ENCODE measurements around the gene MPI. TPM values are rescaled to one million over a fixed set of nuclear protein-coding genes. Genes with fewer than 3 reads are reported as not detected.

Gene MPI
- total RNA-seq, 2 experiments from 2014 or later: 67.1 to 74.3 TPM

GRCh38 chr15:74843445-74843828 is 46.4 kb upstream of the MPI start:
- no peak for TF ChIP-seq CTCF (IDR thresholded peaks at IDR 0.05)
- H3K9me3 Mint-ChIP-seq: no peaks in the 10 kb centered on the region
- DNase-seq (no peak), ATAC-seq (no peak)
- peak overlapping the region; percentile 90 for H3K4me3 Mint-ChIP-seq
- peaks cover 44% of the 10 kb centered on the region for H3K4me1 Mint-ChIP-seq (ENCODE audit: low read depth)
- CTCF ChIA-PET: interaction anchor here (0.6 to 4.7 kb wide), 14 partner anchors 15 to 212 kb away, joined by 3 to 38 read pairs (median 4); partner anchors contain the start of genes MPI and RPP25
- peaks cover 25% of the 10 kb centered on the region for H3K36me3 Mint-ChIP-seq (ENCODE audit: low read depth)
- POLR2A ChIA-PET: interaction anchor here (0.6 to 4.5 kb wide), 8 partner anchors 8 to 94 kb away, joined by 3 to 18 read pairs (median 4); partner anchors contain the start of gene COX5A
- intact Hi-C loops (cut with micrococcal nuclease): loop anchor here (5.0 kb wide), 1 partner anchor 61 kb away; the partner anchor contains the start of gene CSK
- H3K27ac Mint-ChIP-seq: peak overlapping the region; percentile 94
- H3K27me3 Mint-ChIP-seq: no peaks in the 10 kb centered on the region

- intact Hi-C loops (cut with micrococcal nuclease): loop anchor here (5.0 kb wide), 1 partner anchor 62 kb away; the partner anchor contains the start of gene CSK
- TF ChIP-seq CTCF (IDR thresholded peaks at IDR 0.05): no peak
- ChIA-PET CTCF (interaction anchor here (0.6 to 4.7 kb wide), 14 partner anchors 16 to 212 kb away, joined by 3 to 38 read pairs (median 4); partner anchors contain the start of genes MPI and RPP25), POLR2A (interaction anchor here (0.6 to 4.5 kb wide), 8 partner anchors 8 to 63 kb away, joined by 3 to 18 read pairs (median 4); partner anchors contain the start of gene FAM219B)
- DNase-seq (no peak), ATAC-seq (no peak)
- H3K9me3 Mint-ChIP-seq: no peaks in the 10 kb centered on the region
- H3K36me3 Mint-ChIP-seq (ENCODE audit: low read depth): peaks cover 24% of the 10 kb centered on the region
- H3K27ac Mint-ChIP-seq: peak overlapping the region; percentile 94
- peak overlapping the region; percentile 90 for H3K4me3 Mint-ChIP-seq
- no peaks in the 10 kb centered on the region for H3K27me3 Mint-ChIP-seq
- peaks cover 44% of the 10 kb centered on the region for H3K4me1 Mint-ChIP-seq (ENCODE audit: low read depth)
These were observed 45.9 kb upstream of the MPI start for GRCh38 chr15:74843891-74844299.

GRCh38 chr15:74844319-74845207 is 45.3 kb upstream of the MPI start:
- Mint-ChIP-seq H3K9me3 (no peaks in the 10 kb centered on the region), H3K4me3 (peak overlapping the region; percentile 90), H3K36me3 (ENCODE audit: low read depth) (peaks cover 24% of the 10 kb centered on the region), H3K4me1 (ENCODE audit: low read depth) (peaks cover 44% of the 10 kb centered on the region), H3K27me3 (no peaks in the 10 kb centered on the region), H3K27ac (peak overlapping the region; percentile 94)
- POLR2A ChIA-PET: interaction anchor here (0.7 to 4.5 kb wide), 10 partner anchors 12 to 62 kb away, joined by 3 to 18 read pairs (median 4); partner anchors contain the start of gene FAM219B
- intact Hi-C loops (cut with micrococcal nuclease): loop anchor here (5.0 kb wide), 1 partner anchor 62 kb away; the partner anchor contains the start of gene CSK
- peak; percentile 14 for TF ChIP-seq CTCF (IDR thresholded peaks at IDR 0.05)
- CTCF ChIA-PET: interaction anchor here (0.7 to 4.7 kb wide), 15 partner anchors 9 to 106 kb away, joined by 3 to 38 read pairs (median 5); partner anchors contain the start of genes FAM219B and MPI
- ATAC-seq (peak; percentile 0), DNase-seq (peak; percentile 28)

GRCh38 chr15:74845208-74845568 is 44.7 kb upstream of the MPI start:
- TF ChIP-seq CTCF (IDR thresholded peaks at IDR 0.05): peak; percentile 0
- peak overlapping the region; percentile 90 for H3K4me3 Mint-ChIP-seq
- ChIA-PET CTCF (interaction anchor here (0.7 to 4.7 kb wide), 10 partner anchors 8 to 75 kb away, joined by 3 to 38 read pairs (median 5); partner anchors contain the start of genes FAM219B and MPI), POLR2A (interaction anchor here (0.7 to 4.5 kb wide), 8 partner anchors 12 to 61 kb away, joined by 3 to 18 read pairs (median 4); partner anchors contain the start of gene FAM219B)
- H3K27me3 Mint-ChIP-seq: no peaks in the 10 kb centered on the region
- peaks cover 44% of the 10 kb centered on the region for H3K4me1 Mint-ChIP-seq (ENCODE audit: low read depth)
- H3K9me3 Mint-ChIP-seq: no peaks in the 10 kb centered on the region
- intact Hi-C loops (cut with micrococcal nuclease): no loop called here
- H3K27ac Mint-ChIP-seq: peak overlapping the region; percentile 94
- peak; percentile 76 for DNase-seq
- peak; percentile 56 for ATAC-seq
- peaks cover 27% of the 10 kb centered on the region for H3K36me3 Mint-ChIP-seq (ENCODE audit: low read depth)
